Measurements from ENCODE around the gene SEMA3D.

- TF ChIP-seq, protein P1, sequence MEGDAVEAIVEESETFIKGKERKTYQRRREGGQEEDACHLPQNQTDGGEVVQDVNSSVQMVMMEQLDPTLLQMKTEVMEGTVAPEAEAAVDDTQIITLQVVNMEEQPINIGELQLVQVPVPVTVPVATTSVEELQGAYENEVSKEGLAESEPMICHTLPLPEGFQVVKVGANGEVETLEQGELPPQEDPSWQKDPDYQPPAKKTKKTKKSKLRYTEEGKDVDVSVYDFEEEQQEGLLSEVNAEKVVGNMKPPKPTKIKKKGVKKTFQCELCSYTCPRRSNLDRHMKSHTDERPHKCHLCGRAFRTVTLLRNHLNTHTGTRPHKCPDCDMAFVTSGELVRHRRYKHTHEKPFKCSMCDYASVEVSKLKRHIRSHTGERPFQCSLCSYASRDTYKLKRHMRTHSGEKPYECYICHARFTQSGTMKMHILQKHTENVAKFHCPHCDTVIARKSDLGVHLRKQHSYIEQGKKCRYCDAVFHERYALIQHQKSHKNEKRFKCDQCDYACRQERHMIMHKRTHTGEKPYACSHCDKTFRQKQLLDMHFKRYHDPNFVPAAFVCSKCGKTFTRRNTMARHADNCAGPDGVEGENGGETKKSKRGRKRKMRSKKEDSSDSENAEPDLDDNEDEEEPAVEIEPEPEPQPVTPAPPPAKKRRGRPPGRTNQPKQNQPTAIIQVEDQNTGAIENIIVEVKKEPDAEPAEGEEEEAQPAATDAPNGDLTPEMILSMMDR (IDR thresholded peaks at IDR 0.05 in 8 of 11, conservative IDR thresholded peaks at IDR 0.05 in 3 of 11): no peak
- no peak for TF ChIP-seq POLR2AphosphoS5 (IDR thresholded peaks at IDR 0.05)
Measured at GRCh38 chr7:85081392-85081791, 105.5 kb downstream of the SEMA3D start.

All from spleen (tissue), 7 donors.